SK-N-SH treated with all-trans-retinoic acid at 6 μM for 48 hours (cell line): Measurements from ENCODE around the gene TMIGD3.
"Not testable (repeated sequence)": the region's sequence is repeated elsewhere in the genome, so short reads cannot be mapped to it uniquely, and the experiment has no call there.

Experiments used
- ATAC-seq: fragments of 200-7000 bp; cut with Tn5 transposase; 3 replicates; pipeline ENCODE4 v1.9.1; 2020; ENCODE audit warnings: mild to moderate bottlenecking, moderate library complexity
- ARNTL ChIP-seq: fragments of 450-650 bp; formaldehyde crosslinking; IDR thresholded peaks from 2 replicates; pipeline ENCODE4 v1.5.0; 2020; ENCODE audit warnings: low read depth, mild to moderate bottlenecking, moderate library complexity, borderline replicate concordance
- BACH2 ChIP-seq: fragments of 250-450 bp; sonication (Bioruptor Pico); IDR thresholded peaks from 2 replicates; pipeline ENCODE4 v1.9.0; 2021; ENCODE audit warnings: mild to moderate bottlenecking, borderline replicate concordance
- CSDC2 ChIP-seq: fragments of 250-450 bp; sonication (Bioruptor Pico); IDR thresholded peaks from 2 replicates; pipeline ENCODE4 v1.5.0; 2020; ENCODE audit warnings: mild to moderate bottlenecking, moderate library complexity
- ESRRG ChIP-seq: fragments of 250-450 bp; sonication (Bioruptor Pico); IDR thresholded peaks from 2 replicates; pipeline ENCODE4 v1.6.1; 2021; ENCODE audit warnings: mild to moderate bottlenecking
- GLIS3 ChIP-seq: fragments of 250-450 bp; sonication (Bioruptor Pico); IDR thresholded peaks from 2 replicates; pipeline ENCODE4 v1.5.0; 2020; ENCODE audit warnings: mild to moderate bottlenecking, moderate library complexity
- ISL1 ChIP-seq: fragments of 250-450 bp; sonication (Bioruptor Pico); IDR thresholded peaks from 2 replicates; pipeline ENCODE4 v2.1.2; 2022; ENCODE audit warnings: mild to moderate bottlenecking, moderate library complexity
- OSR1 ChIP-seq: fragments of 250-450 bp; sonication (Bioruptor Pico); IDR thresholded peaks from 2 replicates; pipeline ENCODE4 v1.8.0; 2022; ENCODE audit warnings: moderate library complexity, mild to moderate bottlenecking, inconsistent platforms
- PPARA ChIP-seq: fragments of 250-450 bp; sonication (Bioruptor Pico); IDR thresholded peaks from 2 replicates; pipeline ENCODE4 v1.5.0; 2020; ENCODE audit warnings: mild to moderate bottlenecking, borderline replicate concordance
- RARB ChIP-seq: fragments of 250-450 bp; sonication (Bioruptor Pico); IDR thresholded peaks from 2 replicates; pipeline ENCODE4 v1.8.0; 2021; ENCODE audit warnings: mild to moderate bottlenecking, moderate library complexity
- SNAI2 ChIP-seq: fragments of 250-450 bp; sonication (Bioruptor Pico); IDR thresholded peaks from 2 replicates; pipeline ENCODE4 v1.5.0; 2020; ENCODE audit warnings: mild to moderate bottlenecking, moderate library complexity
- TCF4 ChIP-seq: fragments of 250-450 bp; sonication (Bioruptor Pico); IDR thresholded peaks from 2 replicates; pipeline ENCODE4 v1.8.0; 2021; ENCODE audit warnings: mild to moderate bottlenecking, moderate library complexity, borderline replicate concordance
- TOX ChIP-seq: fragments of 250-450 bp; sonication (Bioruptor Pico); IDR thresholded peaks from 2 replicates; pipeline ENCODE4 v1.8.0; 2021; ENCODE audit warnings: mild to moderate bottlenecking, moderate library complexity, borderline replicate concordance
- ZC3H10 ChIP-seq: fragments of 250-450 bp; sonication (Bioruptor Pico); IDR thresholded peaks from 2 replicates; pipeline ENCODE4 v1.5.1; 2021; ENCODE audit warnings: mild to moderate bottlenecking, moderate library complexity
- ZFP3 ChIP-seq: fragments of 250-450 bp; sonication (Bioruptor Pico); IDR thresholded peaks from 2 replicates; pipeline ENCODE4 v1.5.0; 2020; ENCODE audit warnings: mild to moderate bottlenecking, moderate library complexity
- ZFP30 ChIP-seq: fragments of 450-650 bp; formaldehyde crosslinking; IDR thresholded peaks from 2 replicates; pipeline ENCODE4 v1.5.0; 2022; ENCODE audit warnings: mild to moderate bottlenecking, moderate library complexity
- ZNF565 ChIP-seq: fragments of 450-650 bp; formaldehyde crosslinking; conservative IDR thresholded peaks from 2 replicates; pipeline ENCODE4 v1.5.0; 2020; ENCODE audit warnings: low read depth, mild to moderate bottlenecking, moderate library complexity
- TF ChIP-seq, protein P1 (sequence below): fragments of 250-450 bp; sonication (Bioruptor Pico); IDR thresholded peaks from 2 replicates; pipeline ENCODE4 v1.5.1; 2020; ENCODE audit warnings: low read depth, mild to moderate bottlenecking, moderate library complexity
- TF ChIP-seq, protein P2 (sequence below): fragments of 250-450 bp; sonication (Bioruptor Pico); IDR thresholded peaks from 2 replicates; pipeline ENCODE4 v1.5.1; 2021; ENCODE audit warnings: mild to moderate bottlenecking, moderate library complexity
- TF ChIP-seq, protein P3 (sequence below): fragments of 250-450 bp; sonication (Bioruptor Pico); IDR thresholded peaks from 2 replicates; pipeline ENCODE4 v1.8.0; 2020; ENCODE audit warnings: mild to moderate bottlenecking, moderate library complexity, borderline replicate concordance
- TF ChIP-seq, protein P4 (sequence below): fragments of 250-450 bp; sonication (Bioruptor Pico); IDR thresholded peaks from 2 replicates; pipeline ENCODE4 v1.5.0; 2020; ENCODE audit warnings: mild to moderate bottlenecking, moderate library complexity
- TF ChIP-seq, protein P5 (sequence below): fragments of 250-450 bp; sonication (Bioruptor Pico); IDR thresholded peaks from 2 replicates; pipeline ENCODE4 v1.8.0; 2021; ENCODE audit warnings: low read depth, mild to moderate bottlenecking, moderate library complexity, borderline replicate concordance

TMIGD3 gene

DNA sequence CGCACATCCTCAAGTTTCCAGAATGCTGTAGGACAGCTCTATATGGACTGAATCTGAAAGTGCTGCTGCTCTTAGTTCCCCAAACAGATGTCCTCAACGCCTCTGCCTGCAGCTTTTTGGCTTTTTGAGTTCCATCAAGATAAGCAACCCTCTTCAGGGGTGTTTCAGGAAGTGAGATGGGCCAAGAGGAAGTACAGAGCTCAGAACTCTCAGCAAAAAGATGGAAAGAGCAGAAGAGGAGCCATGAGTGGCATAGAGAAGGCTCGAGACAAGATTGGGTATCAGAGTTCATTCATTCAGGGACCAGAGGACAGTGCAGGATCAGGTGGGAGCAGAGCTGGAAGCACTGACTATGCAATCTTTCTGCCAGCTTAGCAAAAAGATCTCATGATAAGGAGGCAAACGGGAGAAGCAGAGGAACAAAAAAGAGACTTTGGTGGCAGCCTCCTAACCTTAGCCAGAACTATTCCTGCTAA, at the start of gene TMIGD3, which contains the start of gene ADORA3:
TSS of gene TMIGD3 (minus strand) at position 49 of the 476 bp plus-strand sequence. CDS start 279 bp downstream, outside the sequence.
TSS of gene ADORA3 (minus strand) at position 49 of the 476 bp plus-strand sequence. CDS start 279 bp downstream, outside the sequence.
- no peak for ATAC-seq
- TF ChIP-seq OSR1 (CRISPR knock-in tag) = no peak
- TF ChIP-seq ISL1 (CRISPR knock-in tag) = no peak
- TF ChIP-seq CSDC2 (CRISPR knock-in tag) = no peak
- no peak for TF ChIP-seq TOX
- TF ChIP-seq, protein P1, sequence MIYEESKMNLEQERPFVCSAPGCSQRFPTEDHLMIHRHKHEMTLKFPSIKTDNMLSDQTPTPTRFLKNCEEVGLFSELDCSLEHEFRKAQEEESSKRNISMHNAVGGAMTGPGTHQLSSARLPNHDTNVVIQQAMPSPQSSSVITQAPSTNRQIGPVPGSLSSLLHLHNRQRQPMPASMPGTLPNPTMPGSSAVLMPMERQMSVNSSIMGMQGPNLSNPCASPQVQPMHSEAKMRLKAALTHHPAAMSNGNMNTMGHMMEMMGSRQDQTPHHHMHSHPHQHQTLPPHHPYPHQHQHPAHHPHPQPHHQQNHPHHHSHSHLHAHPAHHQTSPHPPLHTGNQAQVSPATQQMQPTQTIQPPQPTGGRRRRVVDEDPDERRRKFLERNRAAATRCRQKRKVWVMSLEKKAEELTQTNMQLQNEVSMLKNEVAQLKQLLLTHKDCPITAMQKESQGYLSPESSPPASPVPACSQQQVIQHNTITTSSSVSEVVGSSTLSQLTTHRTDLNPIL (CRISPR knock-in tag) = no peak
- TF ChIP-seq ZFP30 = no peak
- no peak for TF ChIP-seq TCF4 (CRISPR knock-in tag)
- TF ChIP-seq, protein P2, sequence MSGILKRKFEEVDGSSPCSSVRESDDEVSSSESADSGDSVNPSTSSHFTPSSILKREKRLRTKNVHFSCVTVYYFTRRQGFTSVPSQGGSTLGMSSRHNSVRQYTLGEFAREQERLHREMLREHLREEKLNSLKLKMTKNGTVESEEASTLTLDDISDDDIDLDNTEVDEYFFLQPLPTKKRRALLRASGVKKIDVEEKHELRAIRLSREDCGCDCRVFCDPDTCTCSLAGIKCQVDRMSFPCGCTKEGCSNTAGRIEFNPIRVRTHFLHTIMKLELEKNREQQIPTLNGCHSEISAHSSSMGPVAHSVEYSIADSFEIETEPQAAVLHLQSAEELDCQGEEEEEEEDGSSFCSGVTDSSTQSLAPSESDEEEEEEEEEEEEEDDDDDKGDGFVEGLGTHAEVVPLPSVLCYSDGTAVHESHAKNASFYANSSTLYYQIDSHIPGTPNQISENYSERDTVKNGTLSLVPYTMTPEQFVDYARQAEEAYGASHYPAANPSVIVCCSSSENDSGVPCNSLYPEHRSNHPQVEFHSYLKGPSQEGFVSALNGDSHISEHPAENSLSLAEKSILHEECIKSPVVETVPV (CRISPR knock-in tag) = no peak
- TF ChIP-seq ZNF565 (CRISPR knock-in tag) = no peak
- no peak for TF ChIP-seq ESRRG (CRISPR knock-in tag)
- TF ChIP-seq SNAI2 (CRISPR knock-in tag) = no peak

DNA sequence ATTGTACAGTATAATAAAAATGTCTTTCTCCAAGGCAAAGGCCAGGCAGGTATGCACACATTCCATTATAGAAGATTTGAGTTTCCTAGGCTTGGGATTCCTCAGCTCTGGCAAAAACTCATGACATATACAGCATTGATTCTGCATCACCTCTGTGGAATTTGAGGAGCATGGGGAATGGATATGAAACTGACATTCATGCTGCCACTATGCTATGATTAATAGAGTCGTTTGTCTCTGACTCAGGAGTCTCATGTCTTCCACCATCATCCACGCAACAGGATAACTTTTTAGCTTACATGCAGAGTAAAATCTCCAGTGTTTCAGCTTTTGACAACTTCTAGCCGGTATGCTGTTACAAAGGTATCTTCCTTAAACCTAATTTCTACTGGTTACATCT, 49.8 kb upstream of the TMIGD3 start:
- ATAC-seq = peak; percentile 96
- TF ChIP-seq ARNTL (CRISPR knock-in tag) (no peak), ISL1 (CRISPR knock-in tag) (peak; percentile 51)

DNA sequence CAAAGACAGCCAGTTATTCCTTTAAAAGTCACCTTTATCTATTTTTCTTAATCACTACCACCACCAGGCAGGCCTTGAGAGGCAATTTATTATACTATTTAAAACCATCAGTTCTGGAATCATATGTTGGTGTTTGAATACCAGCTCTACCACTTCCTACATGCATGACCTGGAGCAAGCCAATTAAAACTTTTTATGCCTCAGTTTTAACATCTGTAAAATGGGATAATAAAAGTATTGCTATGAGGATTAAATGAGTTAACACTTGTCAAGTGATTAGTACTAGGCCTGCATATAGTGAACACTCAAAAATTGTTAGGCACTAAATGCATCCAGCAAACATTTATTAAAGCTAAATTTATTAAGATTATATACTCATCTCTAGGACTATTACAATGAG, 49.2 kb upstream of the TMIGD3 start:
- TF ChIP-seq, protein P1 (CRISPR knock-in tag) = no peak
- no peak for TF ChIP-seq ARNTL (CRISPR knock-in tag)
- no peak for TF ChIP-seq ZFP3 (CRISPR knock-in tag)
- no peak for TF ChIP-seq ZNF565 (CRISPR knock-in tag)
- no peak for TF ChIP-seq TCF4 (CRISPR knock-in tag)
- TF ChIP-seq, protein P3, sequence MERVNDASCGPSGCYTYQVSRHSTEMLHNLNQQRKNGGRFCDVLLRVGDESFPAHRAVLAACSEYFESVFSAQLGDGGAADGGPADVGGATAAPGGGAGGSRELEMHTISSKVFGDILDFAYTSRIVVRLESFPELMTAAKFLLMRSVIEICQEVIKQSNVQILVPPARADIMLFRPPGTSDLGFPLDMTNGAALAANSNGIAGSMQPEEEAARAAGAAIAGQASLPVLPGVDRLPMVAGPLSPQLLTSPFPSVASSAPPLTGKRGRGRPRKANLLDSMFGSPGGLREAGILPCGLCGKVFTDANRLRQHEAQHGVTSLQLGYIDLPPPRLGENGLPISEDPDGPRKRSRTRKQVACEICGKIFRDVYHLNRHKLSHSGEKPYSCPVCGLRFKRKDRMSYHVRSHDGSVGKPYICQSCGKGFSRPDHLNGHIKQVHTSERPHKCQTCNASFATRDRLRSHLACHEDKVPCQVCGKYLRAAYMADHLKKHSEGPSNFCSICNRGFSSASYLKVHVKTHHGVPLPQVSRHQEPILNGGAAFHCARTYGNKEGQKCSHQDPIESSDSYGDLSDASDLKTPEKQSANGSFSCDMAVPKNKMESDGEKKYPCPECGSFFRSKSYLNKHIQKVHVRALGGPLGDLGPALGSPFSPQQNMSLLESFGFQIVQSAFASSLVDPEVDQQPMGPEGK (CRISPR knock-in tag) = no peak
- no peak for TF ChIP-seq ZC3H10 (CRISPR knock-in tag)
- TF ChIP-seq RARB (CRISPR knock-in tag) = no peak
- TF ChIP-seq PPARA (CRISPR knock-in tag) = no peak
- TF ChIP-seq ZFP30 = no peak
- no peak for TF ChIP-seq GLIS3
- no peak for TF ChIP-seq ISL1 (CRISPR knock-in tag)
- no peak for TF ChIP-seq SNAI2 (CRISPR knock-in tag)
- ATAC-seq = no peak

DNA sequence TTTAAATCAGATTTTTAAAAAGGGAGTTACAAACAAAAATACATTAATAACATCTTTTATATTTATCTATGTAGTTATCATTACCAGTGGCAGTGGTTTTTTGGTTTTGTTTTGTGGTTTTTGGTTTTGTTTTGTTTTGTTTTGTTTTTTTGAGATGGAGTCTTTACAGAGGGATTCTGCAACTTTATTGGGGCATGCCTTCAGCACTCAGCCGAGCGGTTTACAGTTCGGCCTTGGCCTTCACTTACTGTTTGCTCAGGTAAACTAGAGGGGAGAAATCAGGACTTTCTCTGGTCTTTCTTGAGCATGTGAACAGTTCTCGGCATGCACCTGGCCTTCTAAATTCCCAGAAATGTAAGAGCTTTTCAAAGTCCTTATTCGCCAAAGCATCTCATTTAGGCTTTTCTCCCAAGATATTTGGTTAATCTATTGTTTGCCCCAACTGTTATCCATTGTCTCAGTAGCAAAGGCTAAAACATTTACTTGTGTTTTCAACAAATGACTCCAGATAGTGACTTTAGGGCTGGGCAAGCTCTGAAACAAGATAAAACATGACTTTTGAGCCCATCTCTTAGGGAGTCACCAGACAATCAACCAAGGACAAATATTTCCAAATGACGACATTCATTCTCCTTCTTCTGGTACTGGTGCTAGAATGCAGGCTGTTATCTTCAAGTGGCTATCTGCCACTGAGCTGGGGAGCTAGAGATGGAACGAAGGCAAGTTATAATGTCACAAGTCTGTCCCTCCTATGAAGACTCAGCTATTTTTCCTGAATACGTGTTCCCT, 48.4 kb upstream of the TMIGD3 start:
- no peak for ATAC-seq
- TF ChIP-seq ZFP30 = no peak
- no peak for TF ChIP-seq ESRRG (CRISPR knock-in tag)
- no peak for TF ChIP-seq BACH2 (CRISPR knock-in tag)
- TF ChIP-seq RARB (CRISPR knock-in tag) = no peak
- TF ChIP-seq, protein P4, sequence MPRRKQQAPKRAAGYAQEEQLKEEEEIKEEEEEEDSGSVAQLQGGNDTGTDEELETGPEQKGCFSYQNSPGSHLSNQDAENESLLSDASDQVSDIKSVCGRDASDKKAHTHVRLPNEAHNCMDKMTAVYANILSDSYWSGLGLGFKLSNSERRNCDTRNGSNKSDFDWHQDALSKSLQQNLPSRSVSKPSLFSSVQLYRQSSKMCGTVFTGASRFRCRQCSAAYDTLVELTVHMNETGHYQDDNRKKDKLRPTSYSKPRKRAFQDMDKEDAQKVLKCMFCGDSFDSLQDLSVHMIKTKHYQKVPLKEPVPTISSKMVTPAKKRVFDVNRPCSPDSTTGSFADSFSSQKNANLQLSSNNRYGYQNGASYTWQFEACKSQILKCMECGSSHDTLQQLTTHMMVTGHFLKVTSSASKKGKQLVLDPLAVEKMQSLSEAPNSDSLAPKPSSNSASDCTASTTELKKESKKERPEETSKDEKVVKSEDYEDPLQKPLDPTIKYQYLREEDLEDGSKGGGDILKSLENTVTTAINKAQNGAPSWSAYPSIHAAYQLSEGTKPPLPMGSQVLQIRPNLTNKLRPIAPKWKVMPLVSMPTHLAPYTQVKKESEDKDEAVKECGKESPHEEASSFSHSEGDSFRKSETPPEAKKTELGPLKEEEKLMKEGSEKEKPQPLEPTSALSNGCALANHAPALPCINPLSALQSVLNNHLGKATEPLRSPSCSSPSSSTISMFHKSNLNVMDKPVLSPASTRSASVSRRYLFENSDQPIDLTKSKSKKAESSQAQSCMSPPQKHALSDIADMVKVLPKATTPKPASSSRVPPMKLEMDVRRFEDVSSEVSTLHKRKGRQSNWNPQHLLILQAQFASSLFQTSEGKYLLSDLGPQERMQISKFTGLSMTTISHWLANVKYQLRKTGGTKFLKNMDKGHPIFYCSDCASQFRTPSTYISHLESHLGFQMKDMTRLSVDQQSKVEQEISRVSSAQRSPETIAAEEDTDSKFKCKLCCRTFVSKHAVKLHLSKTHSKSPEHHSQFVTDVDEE (CRISPR knock-in tag) = no peak
- TF ChIP-seq, protein P2 (CRISPR knock-in tag) = no peak
- no peak for TF ChIP-seq GLIS3
- TF ChIP-seq ZNF565 (CRISPR knock-in tag) = no peak
- TF ChIP-seq CSDC2 (CRISPR knock-in tag) = no peak
- TF ChIP-seq, protein P5, sequence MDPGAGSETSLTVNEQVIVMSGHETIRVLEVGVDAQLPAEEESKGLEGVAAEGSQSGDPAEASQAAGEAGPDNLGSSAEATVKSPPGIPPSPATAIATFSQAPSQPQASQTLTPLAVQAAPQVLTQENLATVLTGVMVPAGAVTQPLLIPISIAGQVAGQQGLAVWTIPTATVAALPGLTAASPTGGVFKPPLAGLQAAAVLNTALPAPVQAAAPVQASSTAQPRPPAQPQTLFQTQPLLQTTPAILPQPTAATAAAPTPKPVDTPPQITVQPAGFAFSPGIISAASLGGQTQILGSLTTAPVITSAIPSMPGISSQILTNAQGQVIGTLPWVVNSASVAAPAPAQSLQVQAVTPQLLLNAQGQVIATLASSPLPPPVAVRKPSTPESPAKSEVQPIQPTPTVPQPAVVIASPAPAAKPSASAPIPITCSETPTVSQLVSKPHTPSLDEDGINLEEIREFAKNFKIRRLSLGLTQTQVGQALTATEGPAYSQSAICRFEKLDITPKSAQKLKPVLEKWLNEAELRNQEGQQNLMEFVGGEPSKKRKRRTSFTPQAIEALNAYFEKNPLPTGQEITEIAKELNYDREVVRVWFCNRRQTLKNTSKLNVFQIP (CRISPR knock-in tag) = no peak

DNA sequence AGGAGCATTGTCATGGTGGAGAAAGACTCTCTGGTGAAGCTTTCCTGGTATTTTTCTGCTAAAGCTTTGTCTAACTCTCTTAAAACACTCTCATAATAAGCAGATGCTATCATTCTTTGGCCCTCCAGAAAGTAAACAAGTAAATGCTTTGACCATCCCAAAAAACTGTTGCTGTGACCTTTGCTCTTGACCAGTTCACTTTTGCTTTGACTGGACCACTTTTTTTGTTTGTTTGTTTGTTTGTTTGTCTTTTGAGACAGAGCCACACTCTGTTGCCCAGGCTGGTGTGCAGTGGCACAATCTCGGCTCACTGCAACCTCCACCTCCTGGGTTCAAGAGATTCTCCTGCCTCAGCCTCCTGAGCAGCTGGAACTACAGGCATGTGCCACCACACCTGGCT, 44.4 kb upstream of the TMIGD3 start:
- not testable (repeated sequence) for ATAC-seq
